ENCODE measurements around the gene PHF2.

Gene PHF2

DNA sequence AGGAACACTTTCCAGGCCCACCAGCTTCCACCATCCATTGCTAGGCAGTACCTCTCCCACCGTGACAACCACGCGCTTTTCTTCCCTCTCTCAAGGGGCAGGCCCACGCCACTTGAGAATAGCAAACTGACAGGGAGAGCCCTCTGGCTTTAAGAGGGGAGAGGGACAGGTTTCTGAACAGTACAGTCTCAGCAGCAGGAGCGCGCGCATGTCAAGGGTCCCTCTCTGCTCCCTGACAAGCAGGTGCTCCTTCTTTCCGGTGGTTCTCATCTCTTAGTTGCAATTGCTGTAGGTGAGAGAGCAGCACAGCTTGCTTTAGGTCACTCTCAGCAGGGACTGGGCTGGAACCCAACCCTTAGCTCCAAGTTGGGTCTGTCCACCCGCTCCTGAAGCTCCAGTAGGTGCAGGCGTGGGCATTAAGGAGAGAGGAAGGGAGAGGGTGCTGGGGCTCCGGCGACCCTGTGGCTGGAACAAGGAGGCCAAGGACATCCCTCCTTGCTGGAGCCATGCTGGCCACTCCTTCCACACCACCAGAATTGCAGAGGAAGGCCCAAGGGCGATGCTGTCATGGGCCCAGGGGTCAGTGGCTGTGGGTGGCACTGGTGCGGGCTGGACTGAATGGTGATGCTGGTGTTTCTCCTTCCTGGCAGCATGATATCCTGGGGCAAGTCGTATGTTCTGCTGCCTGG is 9.0 kb upstream of the PHF2 start:
- in situ Hi-C loops (cut with MboI; ENCODE audit: low sequenced_read_pairs): no loop called here

DNA sequence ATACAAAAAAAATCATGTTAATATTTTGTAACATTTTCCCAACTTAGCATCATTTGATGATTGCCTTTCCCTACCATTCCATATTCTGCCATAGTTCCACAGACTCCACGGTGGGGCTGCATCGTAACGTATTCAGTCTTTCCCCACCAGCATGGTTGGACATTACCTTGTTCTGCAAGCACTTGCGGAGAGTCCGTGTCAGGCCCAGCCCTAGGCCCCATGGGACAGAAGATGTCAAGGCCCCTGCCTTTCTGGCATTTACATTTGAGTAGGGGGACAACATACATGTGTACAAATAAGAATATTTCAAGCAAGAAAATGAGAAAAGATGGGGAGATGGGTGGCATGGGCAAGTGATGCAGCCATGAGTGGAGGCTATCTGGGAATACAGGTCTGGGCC is 8.2 kb upstream of the PHF2 start:
- in situ Hi-C loops (cut with MboI; ENCODE audit: low sequenced_read_pairs): no loop called here

DNA sequence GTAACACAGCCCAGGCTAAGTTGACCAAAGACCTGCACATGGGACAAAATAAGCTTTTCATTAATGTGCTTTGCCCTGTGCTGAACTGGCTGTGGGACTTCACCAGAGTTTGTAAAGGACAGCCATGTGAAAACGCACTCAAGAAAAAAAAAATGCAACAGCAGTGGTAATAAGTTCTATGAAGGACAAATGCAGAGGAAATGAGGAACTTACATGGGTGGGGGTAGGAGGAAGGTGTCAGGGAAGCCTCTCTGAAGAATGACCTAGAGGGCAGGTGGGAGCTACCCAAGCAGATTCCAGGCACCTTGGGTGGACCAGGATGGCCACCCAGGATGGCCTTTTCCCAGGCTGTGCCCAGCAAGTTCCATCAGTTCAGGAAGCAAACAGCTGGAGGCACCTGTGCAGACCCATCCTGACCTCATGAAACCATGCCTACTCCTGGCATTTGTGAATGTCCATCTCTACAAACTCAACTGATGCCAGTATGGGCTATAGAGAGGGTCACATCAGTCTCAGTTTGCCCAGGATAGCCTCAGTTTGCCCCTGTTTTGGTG is 6.7 kb upstream of the PHF2 start:
- in situ Hi-C loops (cut with MboI; ENCODE audit: low sequenced_read_pairs): no loop called here

DNA sequence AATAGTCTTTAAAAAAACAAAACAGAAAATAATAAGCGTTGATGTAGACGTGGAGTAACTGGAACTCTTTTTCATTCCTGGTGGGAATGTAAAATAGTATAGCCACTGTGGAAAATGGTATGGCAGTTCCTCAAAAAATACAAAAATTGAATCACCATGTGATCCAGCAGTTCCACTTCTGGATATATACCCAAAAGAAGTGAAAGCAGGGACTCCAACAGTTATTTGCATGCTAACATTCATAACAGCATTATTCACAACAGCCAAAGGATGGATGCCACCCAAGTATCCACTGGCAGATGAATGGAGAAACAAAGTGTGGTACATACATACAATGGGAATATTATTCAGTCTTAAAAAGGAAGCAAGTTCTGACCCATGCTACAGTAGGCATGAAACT is 4.2 kb upstream of the PHF2 start:
- in situ Hi-C loops (cut with MboI; ENCODE audit: low sequenced_read_pairs): no loop called here

DNA sequence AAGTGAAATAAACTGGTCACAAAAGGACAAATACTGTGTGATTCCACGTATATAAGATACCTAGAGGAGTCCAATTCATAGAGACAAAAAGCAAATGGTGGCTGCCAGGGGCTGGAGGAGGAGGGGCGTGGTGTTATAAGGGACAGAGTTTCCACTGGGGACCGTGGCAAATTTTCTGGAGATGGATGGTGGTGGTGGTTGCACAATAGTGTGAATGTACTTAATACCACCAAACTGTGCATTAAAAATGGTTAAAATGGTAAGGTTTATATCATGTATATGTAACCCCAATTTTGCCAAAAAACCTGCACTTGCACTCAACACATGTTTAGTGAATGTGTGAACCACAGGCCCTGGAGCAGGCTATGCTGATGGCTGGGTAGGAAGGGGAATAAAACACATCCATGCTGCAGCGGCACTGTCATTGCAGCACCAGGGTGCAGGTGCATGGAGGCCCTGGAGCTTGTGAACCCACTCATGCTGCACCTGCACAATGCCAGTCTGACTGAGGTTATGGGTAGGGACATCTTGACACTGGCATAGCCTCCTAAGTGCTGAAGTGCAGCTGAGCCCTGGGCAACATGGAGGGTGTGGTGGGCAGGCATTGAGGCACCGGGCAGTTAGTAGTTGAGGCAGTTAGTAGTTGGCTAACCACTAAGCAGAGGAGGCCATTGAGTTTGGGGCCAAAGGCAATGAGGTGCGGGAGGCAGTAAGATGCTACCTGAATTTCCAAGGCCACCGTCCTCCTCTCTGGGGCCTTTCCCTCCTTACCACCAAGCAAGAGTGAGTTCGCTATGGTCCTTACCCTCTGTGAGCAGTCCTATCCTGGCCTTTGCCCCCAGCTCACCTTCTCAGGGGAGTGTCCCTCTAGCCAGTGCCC is 3.5 kb upstream of the PHF2 start:
- in situ Hi-C loops (cut with MboI; ENCODE audit: low sequenced_read_pairs): no loop called here

DNA sequence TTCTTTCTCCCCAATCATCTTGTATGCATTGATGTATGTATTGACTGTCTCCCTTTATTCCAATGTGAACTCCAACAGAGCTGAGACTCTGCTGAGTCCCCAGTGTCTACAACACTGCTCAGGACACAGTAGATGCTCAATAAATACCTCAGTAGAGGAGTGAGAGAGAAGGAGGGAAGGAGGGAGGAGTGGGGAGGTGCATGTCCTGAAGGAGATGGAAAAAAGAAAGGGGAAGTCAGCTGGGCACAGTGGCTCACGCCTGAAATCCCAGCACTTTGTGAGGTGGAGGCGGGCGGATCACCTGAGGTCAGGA is 2.9 kb upstream of the PHF2 start:
- in situ Hi-C loops (cut with MboI; ENCODE audit: low sequenced_read_pairs): no loop called here

DNA sequence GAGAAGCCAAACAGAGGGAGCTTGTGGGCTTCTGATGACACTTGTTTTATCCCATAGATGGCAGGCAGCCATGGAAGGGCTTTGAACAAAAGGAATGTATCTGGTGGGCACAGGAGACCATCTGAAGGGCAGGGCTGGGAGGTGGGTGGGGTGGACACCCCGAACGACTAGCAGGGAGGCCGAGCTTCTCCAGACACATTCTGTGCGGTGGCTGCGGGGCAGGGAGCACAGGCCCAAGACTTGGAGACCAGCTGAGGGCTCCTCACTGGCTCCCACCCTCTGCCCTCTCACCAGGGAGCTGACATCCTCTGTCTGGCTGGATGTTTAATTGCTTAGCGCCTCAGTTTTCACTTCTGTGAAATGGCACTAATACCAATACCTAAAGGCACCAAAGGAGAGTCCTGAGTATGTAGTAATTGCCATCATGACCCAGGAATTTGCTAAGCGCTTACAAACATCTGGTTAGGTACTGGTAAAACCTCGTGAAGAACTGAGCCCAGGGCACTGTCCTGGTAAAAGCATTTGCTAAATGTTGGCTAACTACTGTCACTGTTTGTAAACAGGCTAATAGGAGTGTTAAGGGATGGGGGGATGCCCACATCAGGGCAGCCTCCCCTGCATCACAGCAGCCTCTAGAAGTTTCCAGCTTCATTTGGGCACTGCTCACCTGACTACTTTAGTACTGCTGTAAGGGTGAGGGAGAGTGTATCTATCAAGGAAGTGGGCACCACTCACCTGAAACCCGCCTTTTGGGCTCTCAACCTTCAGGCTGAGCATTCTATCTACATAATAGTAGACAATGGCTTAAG is 2.1 kb upstream of the PHF2 start:
- in situ Hi-C loops (cut with MboI; ENCODE audit: low sequenced_read_pairs): no loop called here

DNA sequence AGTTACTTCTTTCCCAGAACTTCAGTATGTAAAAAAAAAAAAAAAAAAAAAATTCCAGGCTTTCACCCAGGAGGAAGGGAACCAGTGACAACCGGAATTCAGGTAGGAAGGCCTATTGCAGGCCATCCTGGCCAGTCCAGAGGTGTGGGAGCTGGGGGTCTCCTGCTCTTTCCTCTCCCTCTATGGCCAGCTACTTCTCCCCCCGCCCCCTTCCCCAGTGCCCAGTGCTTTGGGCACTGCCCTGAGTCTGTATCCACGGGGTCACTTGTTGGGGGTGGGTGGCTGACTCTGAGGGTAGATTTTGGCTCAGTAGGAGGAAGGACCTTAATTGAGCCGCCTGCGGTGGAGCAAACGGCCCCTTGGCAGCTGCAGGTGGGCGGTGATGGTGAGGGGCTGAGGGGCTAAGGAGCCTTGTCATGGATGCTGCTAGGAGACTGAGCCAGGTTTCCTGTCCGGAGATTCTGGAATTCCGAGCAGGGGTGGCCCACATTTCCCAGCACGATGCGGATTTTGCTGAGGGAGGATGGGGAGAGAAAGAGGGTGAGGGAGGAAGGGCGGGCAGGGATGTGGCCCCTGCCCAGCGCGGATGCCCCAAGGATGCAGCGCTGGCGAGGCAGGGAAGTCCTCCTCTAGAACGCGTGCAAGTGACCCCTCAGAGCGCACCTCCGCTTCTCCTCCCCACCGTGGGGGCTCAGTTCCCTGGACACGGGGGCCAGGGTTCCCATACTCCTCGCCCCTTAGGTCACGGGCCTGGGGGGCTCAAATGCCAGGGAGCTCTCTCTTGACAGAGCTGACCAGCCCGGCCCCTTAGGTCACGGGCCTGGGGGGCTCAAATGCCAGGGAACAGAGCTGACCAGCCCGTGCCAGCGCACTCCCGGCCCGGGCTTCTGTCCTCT is 1.2 kb upstream of the PHF2 start:
- in situ Hi-C loops (cut with MboI; ENCODE audit: low sequenced_read_pairs): no loop called here

DNA sequence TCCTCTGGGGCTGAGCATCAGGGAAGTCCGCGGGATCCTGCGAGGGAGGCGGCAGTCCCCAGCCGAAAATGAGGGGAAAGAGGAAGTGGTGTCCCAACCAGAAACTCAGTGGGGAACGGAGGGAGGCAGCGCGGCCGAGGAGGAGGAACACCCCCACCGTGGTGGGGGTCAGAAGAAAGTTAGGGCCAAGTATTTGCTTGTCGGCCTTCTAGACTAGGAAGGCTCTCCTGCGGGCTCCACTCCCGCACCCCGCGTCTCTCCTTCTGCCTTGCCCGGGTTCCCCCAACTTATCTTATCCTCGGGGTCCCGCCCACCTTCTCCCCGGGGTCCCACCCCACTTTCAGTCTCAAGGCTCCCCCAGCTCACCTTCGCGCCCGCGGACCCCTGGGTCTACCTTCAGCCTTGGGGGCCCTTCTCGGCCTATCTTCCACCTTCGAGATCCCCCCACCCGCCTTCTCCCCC is 557 bp upstream of the PHF2 start:
- in situ Hi-C loops (cut with MboI; ENCODE audit: low sequenced_read_pairs): no loop called here

DNA sequence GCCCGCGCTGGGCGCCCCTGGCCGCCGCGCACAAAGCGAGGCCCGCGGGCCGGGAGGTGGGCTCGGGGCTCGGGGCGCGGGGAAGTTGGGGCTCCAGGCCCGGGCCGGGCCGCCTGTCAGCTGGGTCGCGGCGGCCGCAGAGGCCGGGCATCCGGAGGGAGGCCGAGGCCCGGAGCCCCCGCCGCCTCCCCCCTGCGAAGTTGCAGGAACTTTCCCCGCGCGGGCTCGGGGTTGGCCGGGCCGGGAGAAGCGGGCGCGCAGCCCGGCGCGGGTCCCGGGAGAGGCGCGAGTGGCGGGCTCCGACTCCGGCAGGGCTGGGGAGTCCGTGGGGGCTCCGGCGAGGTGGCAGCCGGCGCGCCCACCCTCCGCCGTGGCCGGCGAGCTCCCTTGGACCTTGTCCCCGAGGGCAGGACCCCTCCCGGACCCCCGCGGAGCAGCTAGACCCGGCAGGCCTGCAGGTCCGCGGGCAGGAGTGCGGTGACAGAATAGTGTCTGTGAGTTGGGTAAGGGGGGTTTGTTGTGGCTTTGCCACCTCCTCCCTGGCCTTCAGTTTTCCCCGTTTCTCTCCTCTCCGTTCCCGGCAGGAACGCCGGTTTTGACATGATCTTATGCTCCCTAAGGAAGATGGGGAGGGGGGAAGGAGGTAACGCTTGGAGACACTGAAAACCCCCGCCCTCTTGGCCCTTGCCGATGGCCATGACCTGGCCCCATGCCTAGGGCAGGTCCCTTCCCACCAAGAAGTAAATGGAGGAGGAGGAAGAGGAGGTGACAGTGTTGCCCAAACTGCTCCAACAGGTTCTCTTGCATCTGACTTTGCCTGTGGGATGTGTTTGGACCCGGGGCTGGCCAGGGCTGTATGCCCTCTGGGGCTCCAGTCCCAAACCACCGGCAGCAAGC is 942 bp downstream of the PHF2 start:
- in situ Hi-C loops (cut with MboI; ENCODE audit: low sequenced_read_pairs): no loop called here

DNA sequence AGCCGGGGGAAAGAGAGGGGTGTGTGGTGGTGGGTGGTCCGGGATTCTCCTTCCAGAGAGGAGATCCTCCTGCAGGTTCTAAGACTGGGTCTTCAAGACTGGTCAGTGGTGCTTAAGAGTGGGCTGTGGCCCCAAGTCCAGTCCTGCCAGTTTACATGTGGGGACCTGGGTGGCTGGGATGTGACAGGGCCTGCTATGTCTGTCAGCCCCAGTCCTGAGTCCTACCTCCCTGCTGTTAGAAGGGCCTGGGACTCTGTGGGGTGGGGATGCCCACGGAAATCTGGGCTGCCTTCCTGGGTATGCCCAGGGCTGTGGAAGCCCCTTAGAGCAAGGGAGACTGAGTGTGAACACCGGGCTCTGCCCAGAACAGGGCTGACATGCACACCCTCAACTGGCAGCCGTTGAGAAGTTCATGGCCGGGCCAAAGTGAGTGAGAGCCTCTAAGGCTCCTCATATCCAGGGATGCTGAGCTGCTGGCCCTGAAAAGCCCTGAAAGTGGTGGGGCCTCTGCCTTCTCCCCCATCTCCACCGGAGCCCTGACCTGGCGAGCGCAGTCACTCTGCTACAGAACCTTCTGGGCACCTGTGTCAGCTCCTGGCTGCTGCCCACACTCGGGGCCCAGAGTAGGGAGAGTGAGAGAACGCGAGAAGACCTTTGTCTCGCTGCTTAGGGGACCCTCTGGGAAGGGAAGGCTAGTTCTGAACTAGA is 1.7 kb downstream of the PHF2 start:
- in situ Hi-C loops (cut with MboI; ENCODE audit: low sequenced_read_pairs): no loop called here

DNA sequence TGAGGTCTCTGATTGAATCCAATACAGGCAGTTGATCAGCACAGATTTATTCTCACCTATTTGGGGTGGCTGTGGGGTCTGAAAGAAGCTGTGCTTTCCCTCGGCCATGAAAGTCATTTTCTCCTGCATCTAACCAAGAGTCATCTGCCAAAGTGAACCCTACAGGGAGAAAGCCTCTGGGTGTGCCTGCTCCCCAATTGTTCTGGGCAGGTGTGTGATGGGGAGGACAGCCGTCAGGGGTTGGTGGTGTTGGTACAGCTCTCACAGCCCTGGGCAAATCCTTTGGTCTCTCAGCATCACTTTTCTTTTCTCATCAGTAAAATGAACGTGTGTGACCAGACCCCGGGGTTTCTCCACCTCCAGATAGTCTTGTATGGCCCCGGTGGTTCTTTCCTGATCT is 2.5 kb downstream of the PHF2 start:
- in situ Hi-C loops (cut with MboI; ENCODE audit: low sequenced_read_pairs): no loop called here

DNA sequence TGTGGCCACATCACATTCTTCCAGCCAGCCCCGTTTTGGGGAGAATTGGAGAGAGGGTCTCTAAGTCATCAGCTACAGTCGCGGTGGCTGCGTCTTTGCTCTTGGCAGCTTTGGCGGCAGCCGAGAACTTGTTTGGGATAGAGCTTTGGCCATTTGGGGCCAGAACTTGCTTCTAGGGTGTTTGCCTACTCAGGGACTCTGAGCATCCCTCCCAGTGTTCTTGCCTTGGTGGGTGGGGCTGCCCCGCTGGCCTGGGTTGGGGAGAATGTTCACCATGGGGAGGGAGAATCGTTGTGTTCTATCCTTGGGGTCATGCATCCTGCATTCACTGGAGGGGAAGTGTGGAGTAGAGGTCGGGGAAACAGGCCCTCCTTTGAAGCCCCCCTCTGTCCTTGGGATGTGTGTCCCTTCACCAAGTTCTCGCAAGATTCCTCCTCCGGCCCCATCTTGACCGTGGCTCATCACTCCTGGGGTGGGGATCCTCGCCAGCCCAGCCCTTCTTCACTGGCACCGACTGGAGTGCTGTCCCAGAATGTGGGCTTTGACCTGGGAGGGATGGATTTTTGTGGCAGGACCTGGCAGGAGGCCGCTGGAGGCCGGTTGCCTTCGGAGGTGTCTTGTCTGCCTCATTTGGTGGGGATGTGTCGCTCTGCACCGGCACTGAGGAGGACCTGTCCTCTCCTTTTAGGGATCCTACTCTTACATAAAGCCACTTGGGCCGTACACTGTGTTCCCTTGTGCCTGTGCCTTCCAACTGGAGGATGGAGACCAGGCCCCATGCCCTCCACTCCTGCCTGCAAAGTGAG is 3.5 kb downstream of the PHF2 start:
- in situ Hi-C loops (cut with MboI; ENCODE audit: low sequenced_read_pairs): no loop called here

DNA sequence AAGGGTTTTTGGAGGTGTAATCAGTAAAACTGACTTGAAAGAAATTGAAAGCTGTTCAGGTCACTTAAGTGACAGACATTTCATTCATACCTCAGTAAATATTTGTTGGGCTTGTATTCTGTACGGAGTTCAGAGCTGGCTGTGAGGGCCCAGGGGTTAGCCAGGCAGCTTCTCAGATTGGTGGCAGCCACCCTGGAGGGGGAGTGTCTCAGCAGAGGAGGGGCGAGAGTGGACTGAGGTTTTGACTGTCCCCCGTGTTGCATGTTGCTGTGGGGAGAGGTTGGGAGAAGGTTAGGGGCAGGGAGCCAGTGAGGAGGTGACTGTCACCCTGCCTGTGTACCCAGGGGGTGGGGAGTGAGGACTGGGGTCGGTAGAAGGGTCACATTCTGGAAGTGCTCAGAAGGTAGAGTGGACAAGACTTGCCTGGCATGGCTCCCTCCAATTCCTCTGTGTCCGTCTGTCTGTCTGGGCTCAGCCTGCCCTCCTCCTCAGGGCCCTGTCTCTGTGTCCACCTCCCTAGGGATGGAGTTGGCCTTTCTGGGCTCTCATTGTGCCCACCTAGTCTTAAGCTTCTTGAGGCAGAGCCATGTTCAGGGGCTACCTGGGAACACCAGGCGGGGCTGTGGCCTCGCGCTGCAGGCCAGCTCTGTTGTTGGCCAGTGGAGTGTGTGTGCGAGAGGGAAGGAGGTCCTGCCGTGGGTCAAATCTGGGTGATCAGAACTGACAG is 4.4 kb downstream of the PHF2 start:
- in situ Hi-C loops (cut with MboI; ENCODE audit: low sequenced_read_pairs): no loop called here

DNA sequence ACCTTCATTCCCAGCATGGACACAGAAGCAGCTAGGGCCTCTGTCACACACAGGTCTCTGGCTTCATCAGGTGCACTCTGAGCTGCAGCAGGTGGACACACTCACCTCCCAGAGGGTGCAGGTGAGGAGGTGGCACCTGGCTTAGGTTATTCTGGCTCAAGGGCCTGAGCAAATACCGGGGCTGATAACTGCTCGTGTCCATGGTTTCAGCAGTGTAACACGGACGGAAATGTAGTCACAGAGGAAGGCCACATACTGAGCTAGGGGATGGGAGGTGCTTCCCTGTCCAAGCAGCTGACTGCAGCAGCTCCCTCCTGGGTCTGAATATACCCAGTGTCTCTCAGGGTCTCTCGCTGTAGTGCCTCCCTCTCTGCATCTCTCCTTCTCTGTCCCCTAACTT is 5.7 kb downstream of the PHF2 start:
- in situ Hi-C loops (cut with MboI; ENCODE audit: low sequenced_read_pairs): no loop called here

DNA sequence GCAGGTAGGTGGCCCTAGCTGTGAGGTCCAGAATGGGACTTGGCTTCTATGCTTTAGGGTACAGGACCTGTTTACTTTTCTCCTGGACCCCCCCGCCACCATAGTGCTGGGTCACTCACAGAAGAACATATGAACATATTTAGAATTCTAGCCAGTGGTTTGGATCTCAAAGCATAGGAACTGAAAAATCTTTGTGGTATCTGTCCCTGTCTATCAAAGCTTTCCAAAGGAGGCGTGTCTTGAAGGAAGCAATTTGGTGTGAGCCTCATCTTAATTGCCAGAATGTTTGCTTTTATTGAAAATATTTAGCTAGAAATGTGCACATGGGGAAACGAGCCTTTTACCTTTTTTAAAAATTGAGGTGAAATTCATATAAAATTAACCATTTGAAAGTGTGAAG is 6.2 kb downstream of the PHF2 start:
- in situ Hi-C loops (cut with MboI; ENCODE audit: low sequenced_read_pairs): no loop called here

DNA sequence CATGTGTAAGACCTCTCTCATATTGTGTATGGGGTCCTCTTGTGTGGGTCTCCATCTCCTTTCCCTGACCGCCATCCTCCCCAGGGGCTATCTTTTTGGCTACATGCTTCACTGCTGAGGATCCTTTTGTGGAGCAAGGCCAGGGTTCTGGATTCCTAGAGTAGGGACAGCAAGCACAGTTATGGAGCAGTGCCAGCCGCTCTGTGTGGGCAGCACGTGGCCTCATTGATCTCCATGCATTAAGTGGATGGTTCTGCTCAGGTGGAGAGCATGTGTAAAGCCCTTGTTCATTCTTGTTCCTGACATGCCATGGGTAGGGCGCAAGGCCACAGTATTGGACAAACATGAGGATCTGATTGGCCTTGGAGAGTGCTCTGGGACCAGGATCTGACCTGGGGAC is 8.9 kb downstream of the PHF2 start:
- in situ Hi-C loops (cut with MboI; ENCODE audit: low sequenced_read_pairs): no loop called here

Measured in HL-60/S4 treated with retinoic acid at 250 ng/mL for 4 days and 3 days (cell line).